ENCODE measurements around the gene MDFI.

MDFI gene

DNA sequence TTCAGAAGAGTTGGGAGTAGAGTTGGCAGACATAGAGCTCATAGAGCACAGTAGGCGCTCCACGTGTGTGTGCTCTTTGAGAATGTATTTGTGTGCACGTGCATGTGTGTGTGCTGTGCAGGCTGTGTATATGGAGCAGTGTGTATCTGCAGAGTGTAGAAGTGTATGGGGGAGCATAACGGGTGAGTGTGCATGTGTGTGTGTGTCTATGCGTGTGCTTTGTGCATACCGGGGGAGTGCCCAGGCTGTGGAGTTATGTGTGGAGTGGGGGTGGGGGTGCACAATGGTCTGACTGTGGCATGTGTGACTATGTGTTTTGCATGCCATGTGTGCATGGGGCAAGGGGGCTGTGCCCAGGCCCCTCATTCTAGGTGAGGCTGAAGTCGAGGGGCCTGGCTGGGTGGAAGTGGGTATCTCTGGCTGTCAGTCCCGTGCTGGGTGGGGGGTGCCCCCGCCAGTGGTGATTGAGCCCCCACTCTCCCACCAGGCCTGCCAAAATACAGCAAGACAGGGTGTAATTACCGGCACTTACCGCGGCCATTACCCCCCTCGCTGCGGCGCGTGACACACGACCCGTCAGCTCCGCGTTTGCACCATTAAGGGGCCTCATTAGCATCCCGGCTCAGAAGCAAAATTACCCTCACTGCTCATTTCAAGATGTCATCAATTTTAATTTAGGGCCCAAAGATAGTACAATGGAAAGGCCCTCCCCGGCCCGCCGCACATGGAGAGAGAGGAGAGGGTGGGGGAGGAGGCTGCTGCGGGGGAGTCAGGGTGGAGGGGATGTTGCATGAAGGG is 39.1 kb downstream of the MDFI start:
- H3K4me1 ChIP-seq (ENCODE audit: insufficient read depth, low read length): peaks cover 12% of the 10 kb centered on the region
- no peaks in the 10 kb centered on the region for H3K9me3 ChIP-seq (ENCODE audit: low read length)
- H2AFZ ChIP-seq (ENCODE audit: low read depth, low read length): no peak overlapping the region
- no peak overlapping the region for H3K4me3 ChIP-seq (ENCODE audit: low read length)
- H3K36me3 ChIP-seq (ENCODE audit: insufficient read depth, low read length): no peaks in the 10 kb centered on the region
- H3K27me3 ChIP-seq (ENCODE audit: insufficient read depth, low read length): peaks cover 9% of the 10 kb centered on the region

- Histone ChIP-seq H3K36me3 (ENCODE audit: insufficient read depth, low read length) (no peaks in the 10 kb centered on the region), H3K4me3 (ENCODE audit: low read length) (no peak overlapping the region), H3K9me3 (ENCODE audit: low read length) (no peaks in the 10 kb centered on the region), H2AFZ (ENCODE audit: low read depth, low read length) (no peak overlapping the region), H3K4me1 (ENCODE audit: insufficient read depth, low read length) (peaks cover 17% of the 10 kb centered on the region), H3K27me3 (ENCODE audit: insufficient read depth, low read length) (peaks cover 9% of the 10 kb centered on the region)
These were observed 40.3 kb downstream of the MDFI start for GRCh38 chr6:41678511-41679084.

DNA sequence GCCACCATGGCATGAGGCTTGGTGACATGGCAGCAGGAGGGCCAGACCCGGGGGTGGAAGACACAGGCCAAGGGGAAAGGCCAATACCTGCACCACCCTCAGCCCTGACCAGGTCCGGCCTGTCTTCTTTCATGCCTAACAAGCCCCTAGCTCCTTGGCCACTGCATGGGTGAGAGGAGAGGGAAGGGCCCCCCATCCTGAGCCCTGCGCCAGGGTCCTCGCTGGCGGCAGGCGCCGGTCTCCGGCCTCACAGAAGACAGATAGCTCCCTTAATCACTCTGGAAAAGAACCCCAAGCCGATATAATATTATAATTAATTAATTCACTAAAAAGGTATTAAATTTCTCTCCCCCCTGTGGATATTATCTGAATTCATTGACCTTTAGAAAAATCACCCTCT is 41.4 kb downstream of the MDFI start:
- no peak overlapping the region for H3K4me3 ChIP-seq (ENCODE audit: low read length)
- H3K9me3 ChIP-seq (ENCODE audit: low read length): no peaks in the 10 kb centered on the region
- peaks cover 20% of the 10 kb centered on the region for H3K4me1 ChIP-seq (ENCODE audit: insufficient read depth, low read length)
- H3K27me3 ChIP-seq (ENCODE audit: insufficient read depth, low read length): peaks cover 7% of the 10 kb centered on the region
- H2AFZ ChIP-seq (ENCODE audit: low read depth, low read length): no peak overlapping the region
- H3K36me3 ChIP-seq (ENCODE audit: insufficient read depth, low read length): no peaks in the 10 kb centered on the region

GRCh38 chr6:41680182-41680965 is 42.1 kb downstream of the MDFI start:
- Histone ChIP-seq H3K27me3 (ENCODE audit: insufficient read depth, low read length) (peaks cover 10% of the 10 kb centered on the region), H3K9me3 (ENCODE audit: low read length) (no peaks in the 10 kb centered on the region), H2AFZ (ENCODE audit: low read depth, low read length) (no peak overlapping the region), H3K4me1 (ENCODE audit: insufficient read depth, low read length) (peaks cover 20% of the 10 kb centered on the region), H3K36me3 (ENCODE audit: insufficient read depth, low read length) (no peaks in the 10 kb centered on the region), H3K4me3 (ENCODE audit: low read length) (no peak overlapping the region)

GRCh38 chr6:41682056-41682477 is 43.8 kb downstream of the MDFI start:
- peaks cover 9% of the 10 kb centered on the region for H3K27me3 ChIP-seq (ENCODE audit: insufficient read depth, low read length)
- no peaks in the 10 kb centered on the region for H3K36me3 ChIP-seq (ENCODE audit: insufficient read depth, low read length)
- H3K4me3 ChIP-seq (ENCODE audit: low read length): no peak overlapping the region
- H3K4me1 ChIP-seq (ENCODE audit: insufficient read depth, low read length): peaks cover 20% of the 10 kb centered on the region
- H3K9me3 ChIP-seq (ENCODE audit: low read length): no peaks in the 10 kb centered on the region
- peak overlapping the region; percentile 77 for H2AFZ ChIP-seq (ENCODE audit: low read depth, low read length)

DNA sequence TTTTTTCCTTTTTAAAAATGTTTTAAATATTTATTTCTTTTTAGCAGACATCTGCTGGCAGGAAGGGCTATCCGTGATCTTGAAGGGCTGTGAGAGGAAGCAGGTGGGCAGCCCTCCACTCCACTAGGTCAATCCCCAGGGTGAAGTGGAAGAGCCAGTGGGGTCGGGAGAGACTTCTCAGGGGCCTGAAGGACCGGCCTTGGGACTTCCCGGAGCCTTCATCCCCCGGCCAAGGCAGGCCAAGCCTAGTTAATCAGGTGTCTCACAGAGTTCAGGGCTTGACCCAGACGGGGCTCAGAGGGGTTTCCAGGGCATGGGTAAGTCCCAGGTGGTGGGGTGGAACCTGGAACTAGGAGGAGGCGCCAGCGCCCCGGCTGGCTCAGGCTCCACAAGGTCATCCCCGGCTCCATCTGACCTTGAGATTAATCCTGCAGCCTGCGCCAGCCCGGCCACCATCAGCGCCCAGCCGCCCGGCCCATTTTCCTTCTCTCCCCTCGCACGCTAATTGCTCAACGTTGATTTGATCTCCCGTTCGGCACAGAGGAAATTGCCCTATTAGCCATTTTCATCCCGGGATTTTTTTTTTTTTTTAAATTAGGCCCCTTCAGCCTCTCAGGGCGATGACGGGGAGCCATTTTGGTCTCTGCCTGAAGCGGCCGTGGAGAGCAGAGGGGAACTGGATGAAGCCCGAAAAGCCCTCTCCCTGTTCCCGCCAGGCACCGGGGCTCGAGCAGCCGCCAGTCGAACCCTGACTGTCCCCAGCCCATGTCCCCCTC is 44.4 kb downstream of the MDFI start:
- Histone ChIP-seq H3K4me3 (ENCODE audit: low read length) (no peak overlapping the region), H3K36me3 (ENCODE audit: insufficient read depth, low read length) (no peaks in the 10 kb centered on the region), H2AFZ (ENCODE audit: low read depth, low read length) (peak overlapping the region; percentile 31), H3K27me3 (ENCODE audit: insufficient read depth, low read length) (peaks cover 8% of the 10 kb centered on the region), H3K9me3 (ENCODE audit: low read length) (no peaks in the 10 kb centered on the region), H3K4me1 (ENCODE audit: insufficient read depth, low read length) (peaks cover 18% of the 10 kb centered on the region)

DNA sequence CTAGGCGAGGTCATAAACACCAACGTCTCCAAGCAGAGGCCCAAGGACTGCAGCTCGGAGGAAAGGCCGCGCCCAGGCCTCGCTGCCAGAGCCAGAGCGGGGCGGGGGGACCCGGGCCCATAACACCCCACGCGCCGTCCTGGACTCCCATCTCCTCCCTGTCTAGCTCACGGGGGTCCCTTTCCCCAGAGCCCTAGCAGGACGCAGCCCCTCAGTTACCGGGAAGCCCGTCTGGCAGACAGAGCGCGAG is 44.9 kb downstream of the MDFI start:
- peak overlapping the region; percentile 31 for H2AFZ ChIP-seq (ENCODE audit: low read depth, low read length)
- H3K27me3 ChIP-seq (ENCODE audit: insufficient read depth, low read length): peaks cover 8% of the 10 kb centered on the region
- H3K4me3 ChIP-seq (ENCODE audit: low read length): no peak overlapping the region
- H3K36me3 ChIP-seq (ENCODE audit: insufficient read depth, low read length): no peaks in the 10 kb centered on the region
- H3K4me1 ChIP-seq (ENCODE audit: insufficient read depth, low read length): peaks cover 16% of the 10 kb centered on the region
- H3K9me3 ChIP-seq (ENCODE audit: low read length): no peaks in the 10 kb centered on the region

DNA sequence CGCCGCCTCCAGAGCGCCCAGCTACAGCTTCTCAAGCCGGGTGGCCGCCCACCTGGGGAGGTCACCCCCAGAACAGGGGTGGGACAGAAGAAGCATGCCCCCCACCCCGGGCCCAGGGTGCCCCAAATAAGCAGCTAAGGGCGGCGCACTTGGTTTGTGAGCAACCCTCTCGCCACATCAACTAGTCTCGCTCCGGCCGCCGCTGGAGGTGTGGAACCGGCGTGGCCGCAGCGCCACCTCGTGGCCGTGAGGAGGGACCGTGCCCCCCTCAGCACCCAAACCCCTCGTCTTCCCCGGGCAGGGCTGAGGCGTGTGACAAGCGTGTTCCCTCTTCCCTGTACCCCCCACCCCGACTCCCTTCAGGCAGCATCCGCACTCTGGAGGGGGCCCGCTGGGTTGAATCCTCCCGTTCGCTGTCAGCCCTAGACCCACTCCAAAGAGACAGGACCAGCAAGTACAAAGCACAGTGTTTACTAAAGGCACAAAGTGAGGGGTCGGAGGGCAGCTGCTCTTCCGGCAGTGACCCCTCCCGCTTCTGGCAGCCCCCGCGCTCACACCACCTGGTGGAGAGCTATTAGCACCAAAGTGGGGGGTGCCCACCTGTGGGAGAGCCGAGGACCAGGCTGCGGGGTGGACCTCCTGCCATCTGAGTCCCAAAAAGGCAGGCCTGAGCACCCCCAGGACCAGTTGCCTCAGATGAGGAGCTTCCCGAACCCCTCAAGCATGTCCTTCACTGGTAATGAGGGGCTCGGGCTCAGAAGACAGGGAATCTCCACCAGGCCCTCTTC is 45.4 kb downstream of the MDFI start:
- Histone ChIP-seq H3K9me3 (ENCODE audit: low read length) (no peaks in the 10 kb centered on the region), H2AFZ (ENCODE audit: low read depth, low read length) (peak overlapping the region; percentile 31), H3K4me1 (ENCODE audit: insufficient read depth, low read length) (peaks cover 16% of the 10 kb centered on the region), H3K4me3 (ENCODE audit: low read length) (no peak overlapping the region), H3K27me3 (ENCODE audit: insufficient read depth, low read length) (peaks cover 6% of the 10 kb centered on the region), H3K36me3 (ENCODE audit: insufficient read depth, low read length) (no peaks in the 10 kb centered on the region)

- Histone ChIP-seq H3K9me3 (ENCODE audit: low read length) (no peaks in the 10 kb centered on the region), H3K4me3 (ENCODE audit: low read length) (no peak overlapping the region), H3K36me3 (ENCODE audit: insufficient read depth, low read length) (no peaks in the 10 kb centered on the region), H3K27me3 (ENCODE audit: insufficient read depth, low read length) (peaks cover 3% of the 10 kb centered on the region), H2AFZ (ENCODE audit: low read depth, low read length) (no peak overlapping the region), H3K4me1 (ENCODE audit: insufficient read depth, low read length) (peaks cover 16% of the 10 kb centered on the region)
These were observed 46.3 kb downstream of the MDFI start for GRCh38 chr6:41684311-41685180.

DNA sequence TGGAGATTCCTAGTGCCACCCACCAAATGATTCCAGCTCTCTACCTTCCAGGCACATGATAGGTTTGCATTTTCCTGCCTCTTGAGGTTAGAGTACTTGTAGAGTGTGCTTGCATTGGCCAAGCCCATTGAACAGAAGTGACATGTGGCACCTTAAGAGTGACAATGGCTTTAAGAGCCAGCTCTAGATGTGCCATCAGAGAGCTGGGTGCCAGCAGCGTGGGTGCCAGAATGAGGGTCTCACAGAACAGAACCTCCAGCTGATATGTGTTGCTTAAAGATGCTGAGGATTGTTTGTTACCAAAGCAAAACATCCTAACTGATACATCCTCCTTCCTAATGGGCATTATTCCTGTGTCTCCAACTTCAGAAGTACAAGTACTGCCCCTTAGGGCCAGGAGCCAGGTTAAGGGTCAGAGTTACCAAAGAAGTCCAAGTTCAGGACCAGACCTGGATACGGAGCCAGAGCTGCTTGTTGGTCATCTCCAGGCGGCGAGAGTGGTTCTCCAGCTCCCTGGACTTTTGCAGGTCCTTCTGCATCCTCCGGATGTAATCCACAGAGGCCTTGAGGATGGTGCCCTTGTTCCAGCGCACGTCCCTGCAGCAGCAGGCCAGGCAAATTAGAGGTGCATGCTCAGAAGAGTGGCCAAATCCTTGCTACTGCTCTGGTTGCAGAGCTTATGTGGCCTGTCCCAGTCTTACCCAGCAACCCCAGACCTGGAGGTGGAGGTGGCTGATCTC is 47.5 kb downstream of the MDFI start:
- H3K4me3 ChIP-seq (ENCODE audit: low read length): no peak overlapping the region
- H2AFZ ChIP-seq (ENCODE audit: low read depth, low read length): no peak overlapping the region
- peaks cover 3% of the 10 kb centered on the region for H3K27me3 ChIP-seq (ENCODE audit: insufficient read depth, low read length)
- no peaks in the 10 kb centered on the region for H3K9me3 ChIP-seq (ENCODE audit: low read length)
- no peaks in the 10 kb centered on the region for H3K36me3 ChIP-seq (ENCODE audit: insufficient read depth, low read length)
- peaks cover 10% of the 10 kb centered on the region for H3K4me1 ChIP-seq (ENCODE audit: insufficient read depth, low read length)

DNA sequence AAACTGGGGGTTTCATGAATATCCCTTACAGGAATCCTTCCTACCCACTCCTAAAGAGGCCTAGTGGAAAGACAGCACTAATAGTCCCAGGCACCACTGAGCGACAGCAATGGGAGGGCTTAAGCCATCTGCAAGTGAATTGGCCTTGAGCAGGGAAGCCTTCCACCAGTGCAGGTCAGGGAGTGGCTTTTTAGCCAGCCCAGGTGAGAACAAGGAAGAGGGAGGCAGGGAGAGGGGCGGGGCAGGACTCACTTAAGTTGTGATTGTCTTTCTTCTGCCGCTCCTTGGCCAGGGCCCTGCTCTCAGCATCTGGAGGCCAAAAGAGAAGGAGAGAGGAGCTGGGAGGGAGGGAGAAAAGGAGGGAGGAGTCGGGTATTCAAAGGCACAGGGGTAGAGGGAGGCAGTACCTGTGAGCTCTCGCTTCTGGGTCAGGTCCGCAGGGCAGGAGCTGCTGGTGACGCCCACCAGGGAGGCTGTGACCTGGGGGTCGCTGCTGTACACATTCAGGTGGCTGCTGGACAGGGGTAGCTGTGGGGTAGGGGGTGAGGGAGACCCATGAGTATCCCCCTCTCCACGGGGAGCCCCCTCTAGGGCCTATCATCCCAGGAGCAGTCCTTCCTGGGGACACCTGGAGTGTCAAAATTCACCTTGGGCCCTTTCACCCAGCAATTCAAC is 49.4 kb downstream of the MDFI start:
- no peaks in the 10 kb centered on the region for H3K36me3 ChIP-seq (ENCODE audit: insufficient read depth, low read length)
- no peak overlapping the region for H2AFZ ChIP-seq (ENCODE audit: low read depth, low read length)
- H3K9me3 ChIP-seq (ENCODE audit: low read length): no peaks in the 10 kb centered on the region
- peaks cover 3% of the 10 kb centered on the region for H3K27me3 ChIP-seq (ENCODE audit: insufficient read depth, low read length)
- H3K4me3 ChIP-seq (ENCODE audit: low read length): no peak overlapping the region
- H3K4me1 ChIP-seq (ENCODE audit: insufficient read depth, low read length): peaks cover 8% of the 10 kb centered on the region

Measured in neuron (in vitro differentiated cells).